T follicular helper cell (primary cell): ENCODE results near the gene HOGA1.
"Not testable (repeated sequence)": the region's sequence is repeated elsewhere in the genome, so short reads cannot be mapped to it uniquely, and the experiment has no call there.

Experiments
- DNase-seq: peaks from one replicate; pipeline ENCODE4 v3.0.0-alpha.2; 2020; ENCODE audit warnings: low read depth

Gene HOGA1

GRCh38 chr10:97611473-97611872, 27.3 kb downstream of the HOGA1 start:
- DNase-seq, result no peak

- DNase-seq, result no peak
Measured at GRCh38 chr10:97612386-97612785, 28.2 kb downstream of the HOGA1 start.

- DNase-seq, result no peak
Measured at GRCh38 chr10:97618285-97618684, 34.1 kb downstream of the HOGA1 start.

GRCh38 chr10:97618733-97619132, 34.5 kb downstream of the HOGA1 start:
- DNase-seq, result no peak

GRCh38 chr10:97623277-97623676, 39.1 kb downstream of the HOGA1 start:
- no peak for DNase-seq

- DNase-seq, result no peak
Measured at GRCh38 chr10:97627731-97628130, 43.5 kb downstream of the HOGA1 start.

GRCh38 chr10:97628228-97628627, 44.0 kb downstream of the HOGA1 start:
- no peak for DNase-seq

GRCh38 chr10:97629289-97629688, 45.1 kb downstream of the HOGA1 start:
- no peak for DNase-seq

GRCh38 chr10:97631098-97631497, 46.9 kb downstream of the HOGA1 start:
- DNase-seq, result no peak

- peak; percentile 88 for DNase-seq
Measured at GRCh38 chr10:97632949-97633884, 49.0 kb downstream of the HOGA1 start, which contains the start of gene MORN4. Gene MORN4 (minus strand): TSS chr10:97633500. CDS start chr10:97619653, 13,847 bp downstream.

- DNase-seq, result no peak
Measured at GRCh38 chr10:97633921-97634320, 49.7 kb downstream of the HOGA1 start.

GRCh38 chr10:97635577-97635976, 51.4 kb downstream of the HOGA1 start:
- DNase-seq, result no peak

- DNase-seq, result not testable (repeated sequence)
Measured at GRCh38 chr10:97639090-97639489, 54.9 kb downstream of the HOGA1 start.

- DNase-seq, result peak; percentile 97
Measured at GRCh38 chr10:97640174-97640867, 56.1 kb downstream of the HOGA1 start, which contains the start of gene PI4K2A. Gene PI4K2A (plus strand): TSS chr10:97640671. CDS start chr10:97640743, 72 bp downstream.

GRCh38 chr10:97640868-97641811, 57.0 kb downstream of the HOGA1 start:
- DNase-seq, result no peak

GRCh38 chr10:97642471-97643159, 58.4 kb downstream of the HOGA1 start:
- DNase-seq, result not testable (repeated sequence)

- DNase-seq, result no peak
Measured at GRCh38 chr10:97643441-97643985, 59.3 kb downstream of the HOGA1 start.

- DNase-seq, result no peak
Measured at GRCh38 chr10:97644936-97645335, 60.7 kb downstream of the HOGA1 start.

- no peak for DNase-seq
Measured at GRCh38 chr10:97647556-97647955, 63.4 kb downstream of the HOGA1 start.

GRCh38 chr10:97648562-97649404, 64.6 kb downstream of the HOGA1 start:
- peak; percentile 7 for DNase-seq
